SK-N-SH (cell line): ENCODE results near the gene ASXL3.

Experiments used
- EP300 ChIP-seq, 2 experiments: IDR thresholded peaks; 2 replicates each; pipeline versions ENCODE4 v1.4.0 to v1.6.1; 2012; ENCODE audit warnings: borderline replicate concordance in 1 of 2, low read depth in 1 of 2, low read length in 1 of 2
- TF ChIP-seq, protein P1 (sequence below): fragments of 200-600 bp; sonication (generic); IDR thresholded peaks from 2 replicates; pipeline ENCODE4 v1.6.1; 2017; ENCODE audit warnings: antibody characterized with exemption, mild to moderate bottlenecking, moderate library complexity

DNA sequence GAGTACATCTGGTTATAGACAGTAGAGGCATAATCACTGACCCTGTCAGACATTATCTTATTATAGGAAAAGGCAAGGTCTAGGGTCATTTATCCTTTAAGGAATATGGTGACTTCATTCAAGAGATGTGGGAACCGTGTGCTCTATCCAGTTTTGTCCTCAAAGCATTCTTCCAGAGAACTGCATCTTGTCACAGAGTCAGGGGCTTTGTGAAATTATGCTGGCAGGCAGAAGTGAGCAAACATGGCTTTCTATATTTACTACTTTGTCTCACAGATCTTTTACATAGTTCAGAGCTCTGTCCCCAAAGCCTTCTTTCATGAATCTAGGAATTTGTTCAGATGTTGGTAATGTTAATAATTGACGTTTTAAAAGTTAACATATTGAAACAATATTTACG, 177.4 kb downstream of the ASXL3 start:
- TF ChIP-seq EP300 (IDR thresholded peaks at IDR 0.05; ENCODE audit: borderline replicate concordance in 1 of 2, low read depth in 1 of 2, low read length in 1 of 2) = no peak
- TF ChIP-seq, protein P1, sequence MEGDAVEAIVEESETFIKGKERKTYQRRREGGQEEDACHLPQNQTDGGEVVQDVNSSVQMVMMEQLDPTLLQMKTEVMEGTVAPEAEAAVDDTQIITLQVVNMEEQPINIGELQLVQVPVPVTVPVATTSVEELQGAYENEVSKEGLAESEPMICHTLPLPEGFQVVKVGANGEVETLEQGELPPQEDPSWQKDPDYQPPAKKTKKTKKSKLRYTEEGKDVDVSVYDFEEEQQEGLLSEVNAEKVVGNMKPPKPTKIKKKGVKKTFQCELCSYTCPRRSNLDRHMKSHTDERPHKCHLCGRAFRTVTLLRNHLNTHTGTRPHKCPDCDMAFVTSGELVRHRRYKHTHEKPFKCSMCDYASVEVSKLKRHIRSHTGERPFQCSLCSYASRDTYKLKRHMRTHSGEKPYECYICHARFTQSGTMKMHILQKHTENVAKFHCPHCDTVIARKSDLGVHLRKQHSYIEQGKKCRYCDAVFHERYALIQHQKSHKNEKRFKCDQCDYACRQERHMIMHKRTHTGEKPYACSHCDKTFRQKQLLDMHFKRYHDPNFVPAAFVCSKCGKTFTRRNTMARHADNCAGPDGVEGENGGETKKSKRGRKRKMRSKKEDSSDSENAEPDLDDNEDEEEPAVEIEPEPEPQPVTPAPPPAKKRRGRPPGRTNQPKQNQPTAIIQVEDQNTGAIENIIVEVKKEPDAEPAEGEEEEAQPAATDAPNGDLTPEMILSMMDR = no peak
